NCI-H748 treated with DMSO at 0.1 percent for 48 hours (cell line): ENCODE data around the gene CEP57L1.

Experiments
- DNase-seq: peaks from one replicate; lab custom pipeline; 2025; lab: John Stamatoyannopoulos, UW

Gene CEP57L1

GRCh38 chr6:109095036-109095834, at the start of gene CEP57L1:
TSS of gene CEP57L1 (plus strand) at chr6:109095507. CDS start at chr6:109145222, 49,715 bp downstream.
- peak; percentile 93 for DNase-seq

- DNase-seq: no peak
Measured at GRCh38 chr6:109048176-109048575, 47.1 kb upstream of the CEP57L1 start.

DNA sequence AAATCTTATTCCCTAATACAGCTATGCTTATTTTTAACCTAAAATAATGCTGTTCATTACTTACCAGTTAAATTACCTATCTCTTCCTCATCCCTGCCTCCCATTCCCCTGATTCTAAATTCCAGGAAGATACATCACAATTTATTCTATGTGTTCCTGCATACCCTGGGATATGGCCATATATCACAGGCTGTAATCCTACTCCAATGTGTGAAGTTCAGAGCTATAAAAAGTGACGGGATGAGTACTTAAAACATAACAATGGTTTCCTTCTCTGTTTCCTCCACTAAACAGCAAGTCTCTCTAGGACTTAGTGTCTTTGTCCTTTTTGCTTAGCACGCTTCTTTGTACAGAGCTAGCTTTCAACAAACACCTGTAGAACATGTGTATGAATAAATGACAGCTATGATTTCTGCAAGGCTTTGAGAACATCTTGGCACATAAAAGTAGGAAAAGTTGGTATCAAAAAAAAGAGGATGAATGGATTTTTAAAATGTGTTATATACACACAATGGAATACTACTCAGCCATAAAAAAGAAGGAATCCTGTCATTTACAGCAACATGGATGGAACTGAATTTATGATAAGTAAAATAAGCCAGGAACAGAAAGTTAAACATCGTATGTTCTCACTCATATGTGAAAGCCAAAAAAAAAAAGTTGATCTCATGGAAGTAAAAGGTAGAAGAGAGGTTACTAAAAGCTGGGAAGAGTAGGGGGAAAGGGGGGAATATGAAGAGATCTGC, 46.5 kb upstream of the CEP57L1 start:
- DNase-seq: no peak

- DNase-seq: no peak
Measured at GRCh38 chr6:109050012-109050411, 45.3 kb upstream of the CEP57L1 start.

- DNase-seq: no peak
Measured at GRCh38 chr6:109050447-109051102, 44.7 kb upstream of the CEP57L1 start.

DNA sequence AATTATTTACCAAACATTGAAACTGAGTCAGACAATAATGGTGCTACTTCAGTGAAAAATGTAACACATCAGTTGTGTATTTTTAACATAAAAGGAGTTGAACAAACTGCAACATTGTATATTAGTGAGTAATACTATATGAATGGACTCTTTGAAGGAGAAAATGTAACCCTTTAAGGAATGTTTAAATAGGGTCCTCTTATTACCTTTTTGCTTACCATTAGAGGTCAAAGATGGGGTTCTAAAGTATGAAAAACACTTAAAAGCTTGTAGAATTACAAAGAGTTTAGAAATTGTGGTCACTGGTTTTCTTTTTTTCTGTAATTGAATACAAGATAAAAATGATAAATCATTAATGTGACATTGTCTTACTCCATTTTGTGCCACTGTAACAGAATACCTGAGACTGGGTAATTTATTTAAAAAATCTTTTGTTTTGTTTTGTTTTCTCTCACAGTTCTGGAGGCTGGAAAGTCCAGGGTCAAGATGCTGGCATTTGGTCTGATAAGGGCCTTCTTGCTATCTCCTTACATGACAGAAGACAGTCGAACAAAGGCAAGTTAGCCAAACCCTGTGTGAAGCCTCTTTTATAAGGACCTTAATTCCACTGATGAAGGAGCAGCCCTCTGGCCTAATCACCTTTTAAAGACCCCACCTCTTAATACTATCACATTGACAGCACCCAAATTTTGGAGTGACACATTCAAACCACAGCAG, 43.8 kb upstream of the CEP57L1 start:
- no peak for DNase-seq

GRCh38 chr6:109052018-109052651, 43.2 kb upstream of the CEP57L1 start:
- DNase-seq: no peak

DNA sequence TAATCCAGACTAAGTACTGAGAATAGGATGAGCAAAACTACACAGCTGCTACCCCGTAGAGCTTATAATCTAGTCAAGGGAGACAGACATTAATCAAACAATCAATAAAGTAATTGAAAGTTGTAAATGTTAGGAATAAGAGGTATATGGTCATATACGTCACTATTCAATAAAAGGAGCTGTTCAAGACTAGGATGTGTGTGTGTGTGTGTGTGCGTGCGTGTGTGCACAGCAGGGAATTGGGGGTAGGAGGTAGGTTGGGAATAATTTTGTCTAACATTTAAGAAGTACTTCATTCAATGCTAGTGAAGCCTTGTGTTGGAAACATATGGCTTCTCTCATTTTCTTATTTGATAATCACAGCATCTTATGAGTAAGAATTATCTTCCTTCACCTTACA, 42.5 kb upstream of the CEP57L1 start:
- DNase-seq: no peak

- no peak for DNase-seq
Measured at GRCh38 chr6:109053336-109053735, 42.0 kb upstream of the CEP57L1 start.

DNA sequence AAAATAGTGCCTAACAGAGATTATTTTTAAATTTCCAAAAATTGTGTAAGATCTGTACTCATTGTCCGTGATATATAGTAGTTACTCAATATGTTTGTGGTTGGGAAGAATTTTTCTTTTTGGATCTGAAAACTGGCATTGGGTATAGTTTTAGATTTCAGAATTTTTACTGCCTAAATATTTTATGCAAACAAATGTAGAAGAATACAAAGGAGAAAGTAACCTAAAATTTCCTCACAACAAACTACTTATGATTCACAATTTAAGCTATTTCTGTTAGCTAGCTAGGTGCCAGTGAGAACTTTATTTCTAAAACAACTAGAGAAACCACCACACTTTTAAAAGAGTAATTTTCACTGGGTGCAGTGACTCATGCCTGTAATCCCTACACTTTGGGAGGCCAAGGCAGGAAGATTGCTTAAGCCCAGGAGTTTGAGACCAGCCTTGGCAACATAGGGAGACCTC, 39.5 kb upstream of the CEP57L1 start:
- DNase-seq: no peak

DNA sequence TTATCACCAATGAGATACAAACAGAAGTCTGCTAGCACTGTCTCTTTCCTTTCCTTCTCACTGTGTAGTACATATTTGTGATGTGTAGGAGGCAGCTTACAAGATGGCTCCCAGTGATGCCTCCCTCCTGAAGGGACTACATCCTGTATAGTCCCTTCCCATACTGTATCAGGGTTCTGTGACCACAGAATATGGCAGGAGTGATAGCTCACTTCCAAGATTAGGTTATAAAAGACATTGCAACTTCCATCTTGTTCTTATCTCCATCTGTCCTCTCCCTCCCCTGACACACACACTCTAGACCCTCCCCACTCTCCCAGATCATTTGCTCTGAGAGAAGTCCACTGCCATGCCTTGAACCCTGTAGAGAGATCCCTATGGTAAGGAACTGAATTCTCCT, 38.6 kb upstream of the CEP57L1 start:
- DNase-seq: no peak

GRCh38 chr6:109058620-109059019, 36.7 kb upstream of the CEP57L1 start:
- no peak for DNase-seq

GRCh38 chr6:109059153-109059552, 36.2 kb upstream of the CEP57L1 start:
- no peak for DNase-seq

DNA sequence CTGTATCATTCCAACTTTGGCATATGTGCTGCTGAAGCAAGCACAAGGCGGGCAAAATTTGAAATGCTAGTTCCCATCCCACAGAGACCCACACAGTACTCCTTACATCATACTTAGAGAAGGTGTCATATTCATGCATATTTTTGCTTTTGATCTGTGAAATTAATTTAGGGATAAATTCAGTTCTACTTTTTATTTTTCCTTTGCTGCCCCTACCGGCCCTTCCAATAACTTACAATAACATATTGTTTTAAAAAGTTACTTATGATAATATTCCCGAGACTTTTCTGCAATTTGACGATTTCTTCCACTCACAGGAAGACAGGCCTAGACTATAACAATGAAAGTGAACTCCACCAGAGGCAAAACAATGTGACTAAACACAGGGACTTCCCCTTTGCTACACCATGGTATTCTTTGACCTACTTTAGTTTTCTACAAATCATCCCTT, 35.7 kb upstream of the CEP57L1 start:
- no peak for DNase-seq

DNA sequence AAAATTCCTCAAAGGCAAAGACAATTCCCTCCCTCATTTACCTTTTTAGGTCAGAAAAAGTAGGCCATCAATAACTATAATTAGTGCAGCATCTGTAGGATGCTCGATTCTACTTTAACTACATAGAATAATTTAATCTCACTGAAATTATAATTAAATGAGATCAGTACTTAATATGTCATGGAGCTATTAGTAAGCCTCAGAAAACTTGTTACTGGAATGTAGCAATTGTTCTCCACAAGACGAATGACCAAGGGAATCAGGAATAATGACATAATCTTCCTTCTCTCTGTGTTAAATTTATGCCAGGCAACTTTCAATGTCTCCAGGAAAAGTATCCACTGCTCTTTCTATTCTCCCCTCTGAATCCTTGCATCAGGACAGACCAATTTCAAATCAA, 34.7 kb upstream of the CEP57L1 start:
- no peak for DNase-seq

DNA sequence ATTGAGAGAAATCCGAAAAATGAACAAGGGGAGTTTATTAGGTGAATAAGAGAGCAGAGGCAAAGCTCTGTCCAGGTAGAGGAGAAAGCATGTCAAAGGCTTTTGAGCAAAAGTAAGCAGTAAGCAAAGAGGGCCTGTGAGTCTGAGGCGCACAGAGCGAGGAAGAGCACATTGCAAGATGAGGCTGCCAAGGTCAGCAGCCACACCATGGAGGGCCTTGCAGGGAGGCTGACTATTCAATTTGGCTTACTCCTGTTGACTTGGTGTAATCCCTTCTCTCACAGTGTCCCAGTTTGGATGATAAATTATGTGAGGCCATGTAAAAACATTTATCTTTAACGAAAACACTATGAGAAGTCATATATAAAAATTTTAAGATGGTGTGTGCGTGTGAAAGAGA, 33.1 kb upstream of the CEP57L1 start:
- DNase-seq: no peak

DNA sequence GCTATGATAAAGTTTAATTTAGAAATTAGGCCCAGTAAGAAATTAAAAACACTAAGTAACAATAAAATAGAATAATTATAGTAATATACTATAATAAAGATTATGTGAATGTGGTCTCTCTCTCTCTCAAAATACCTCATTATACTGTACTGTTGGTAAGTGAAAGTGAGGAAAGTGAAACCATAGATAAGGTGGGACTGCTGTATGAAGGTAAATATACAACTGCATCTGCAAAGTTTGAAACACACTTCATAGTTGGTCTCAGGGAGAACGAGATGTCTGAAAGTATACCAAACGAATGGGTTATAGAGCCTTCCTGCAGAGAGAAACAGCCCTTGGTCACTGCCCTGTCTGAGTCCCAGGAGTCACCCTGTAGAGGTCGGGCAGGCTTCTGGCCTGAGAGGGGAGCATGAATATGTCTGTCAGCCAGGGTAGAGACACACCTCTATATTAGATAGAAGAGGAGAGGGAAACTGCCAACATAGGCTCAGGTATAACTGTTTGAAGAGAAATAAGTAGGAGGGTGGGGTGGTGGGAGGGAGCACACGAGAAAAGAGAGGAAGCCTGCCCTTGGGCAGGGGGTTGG, 32.4 kb upstream of the CEP57L1 start:
- no peak for DNase-seq

DNA sequence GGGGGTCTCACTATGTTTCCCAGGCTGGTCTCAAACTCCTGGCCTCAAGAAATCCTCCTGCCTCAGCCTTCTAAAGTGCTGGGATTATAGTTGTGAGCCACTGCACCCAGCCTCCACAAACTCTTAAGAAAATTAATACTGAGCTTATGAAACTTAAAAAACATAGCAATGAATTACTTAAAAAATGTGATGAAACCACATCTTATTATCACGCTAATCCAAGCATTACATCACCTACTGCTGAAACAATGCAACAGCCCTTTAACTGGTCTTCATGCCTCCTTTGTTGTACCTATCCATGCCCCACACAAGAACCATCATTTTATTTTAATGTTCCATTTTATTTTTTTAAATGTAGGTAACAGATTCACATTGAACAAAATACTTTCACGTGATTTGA, 25.6 kb upstream of the CEP57L1 start:
- DNase-seq: no peak

GRCh38 chr6:109071125-109071917, 24.0 kb upstream of the CEP57L1 start:
- DNase-seq: no peak
